Lower leg skin (tissue), 4 donors: Measurements from ENCODE around the gene LAMC2. TPM values are rescaled to one million over a fixed set of nuclear protein-coding genes. Genes with fewer than 3 reads are reported as not detected.

Experiments
- DNase-seq, 2 donors: peaks; one replicate each; pipeline ENCODE4 v3.0.0-alpha.2; 2019; ENCODE audit warnings: low spot score in 2 of 2
- H3K4me3 ChIP-seq: fragments of 200-600 bp; sonication (generic); 2 replicates; pipeline ENCODE4 v1.5.1; 2017; ENCODE audit warnings: mild to moderate bottlenecking, low read depth; ENCODE audit not compliant: poor library complexity, severe bottlenecking
- POLR2A ChIP-seq, 2 donors: fragments of 450-650 bp; IDR thresholded peaks; one replicate each; pipeline ENCODE4 v1.6.1; 2016 to 2017; ENCODE audit warnings: antibody characterized with exemption in 2 of 2, mild to moderate bottlenecking in 1 of 2, moderate library complexity in 1 of 2
- WGBS, 2 donors: methylation state at CpG; one replicate each; pipeline ENCODE4 v1.1.5; 2018; 5-methylcytosine and 5-hydroxymethylcytosine counted together
- intact Hi-C: fragments of 100-400 bp; cut with DNase I; formaldehyde crosslinking; loops from one replicate; pipeline ENCODE4 v1.15.0; 2023; ENCODE audit warnings: low total_unique reads
- total RNA-seq, 4 donors: library from RNA; depleted of rRNA; stranded (reverse); fragments of >200 nt; gene quantifications; one replicate each; pipeline ENCODE4 v1.1.0, GENCODE V29; 2016
- TF ChIP-seq, protein P1 (sequence below), 3 donors: fragments of 450-650 bp; IDR thresholded peaks; one replicate each; pipeline ENCODE4 v1.5.1; 2016; ENCODE audit warnings: antibody characterized with exemption in 3 of 3, mild to moderate bottlenecking in 3 of 3, moderate library complexity in 2 of 3

Gene LAMC2
- total RNA-seq, 4 donors from 2014 or later, result 29.6 to 36.8 (median 33.1) TPM

DNA sequence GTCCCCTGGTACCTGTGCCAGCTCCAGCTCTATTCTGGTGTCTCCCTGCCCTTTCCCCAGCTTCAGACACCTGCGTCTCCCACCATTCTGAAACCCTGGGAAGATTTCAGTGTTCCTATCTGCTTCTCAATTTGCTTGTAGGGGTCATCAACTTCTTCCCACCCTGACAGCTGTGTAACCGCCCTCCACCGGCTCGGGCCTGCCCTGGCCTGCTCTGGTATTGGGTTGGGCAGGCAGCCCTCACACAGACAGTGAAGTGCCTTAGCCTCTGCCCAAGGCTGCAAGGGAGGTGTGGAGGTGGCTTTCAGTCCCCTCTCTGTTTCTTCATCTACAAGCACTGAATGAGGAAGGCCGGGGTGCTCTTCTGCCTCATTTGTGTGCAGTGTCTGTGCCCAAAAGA lies 97.2 kb downstream of the LAMC2 start:
- no peak for DNase-seq
- no peak overlapping the region for H3K4me3 ChIP-seq
- 59 to 66% methylated on average over 5 of the region's 5 CpGs for WGBS, 2 donors
- TF ChIP-seq POLR2A (IDR thresholded peaks at IDR 0.05), result no peak
- TF ChIP-seq, protein P1, sequence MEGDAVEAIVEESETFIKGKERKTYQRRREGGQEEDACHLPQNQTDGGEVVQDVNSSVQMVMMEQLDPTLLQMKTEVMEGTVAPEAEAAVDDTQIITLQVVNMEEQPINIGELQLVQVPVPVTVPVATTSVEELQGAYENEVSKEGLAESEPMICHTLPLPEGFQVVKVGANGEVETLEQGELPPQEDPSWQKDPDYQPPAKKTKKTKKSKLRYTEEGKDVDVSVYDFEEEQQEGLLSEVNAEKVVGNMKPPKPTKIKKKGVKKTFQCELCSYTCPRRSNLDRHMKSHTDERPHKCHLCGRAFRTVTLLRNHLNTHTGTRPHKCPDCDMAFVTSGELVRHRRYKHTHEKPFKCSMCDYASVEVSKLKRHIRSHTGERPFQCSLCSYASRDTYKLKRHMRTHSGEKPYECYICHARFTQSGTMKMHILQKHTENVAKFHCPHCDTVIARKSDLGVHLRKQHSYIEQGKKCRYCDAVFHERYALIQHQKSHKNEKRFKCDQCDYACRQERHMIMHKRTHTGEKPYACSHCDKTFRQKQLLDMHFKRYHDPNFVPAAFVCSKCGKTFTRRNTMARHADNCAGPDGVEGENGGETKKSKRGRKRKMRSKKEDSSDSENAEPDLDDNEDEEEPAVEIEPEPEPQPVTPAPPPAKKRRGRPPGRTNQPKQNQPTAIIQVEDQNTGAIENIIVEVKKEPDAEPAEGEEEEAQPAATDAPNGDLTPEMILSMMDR (IDR thresholded peaks at IDR 0.05), result no peak
- intact Hi-C loops, result loop anchor here (10.0 kb wide), 1 partner anchor 342 kb away; no protein-coding TSS in a partner anchor

- intact Hi-C loops, result loop anchor here (10.0 kb wide), 1 partner anchor 341 kb away; no protein-coding TSS in a partner anchor
- 90 to 91% methylated on average over 5 of the region's 5 CpGs for WGBS, 2 donors
- TF ChIP-seq, protein P1 (IDR thresholded peaks at IDR 0.05), result no peak
- TF ChIP-seq POLR2A (IDR thresholded peaks at IDR 0.05), result no peak
Observed at GRCh38 chr1:183284086-183284485, 98.0 kb downstream of the LAMC2 start.

DNA sequence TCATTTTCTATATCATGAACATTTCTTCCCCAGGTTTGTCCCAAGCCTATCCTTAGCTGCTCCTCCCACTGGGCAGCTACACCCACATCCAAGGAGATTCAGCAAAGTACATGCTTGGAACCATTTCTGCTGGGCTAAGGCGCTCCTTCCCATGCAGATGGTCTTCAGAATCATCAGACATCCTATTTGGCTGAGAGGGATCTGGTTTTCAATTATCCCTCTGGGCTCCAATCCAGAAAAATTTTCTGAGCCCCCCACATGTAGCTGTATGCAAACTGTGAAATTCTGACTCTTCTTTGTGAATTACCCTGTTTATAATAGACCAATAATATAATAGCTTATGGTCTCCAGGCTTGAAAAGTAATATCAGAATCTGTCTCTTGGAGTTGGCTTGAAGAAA lies 99.2 kb downstream of the LAMC2 start:
- no peak overlapping the region for H3K4me3 ChIP-seq
- DNase-seq, result no peak
- intact Hi-C loops, result loop anchor here (10.0 kb wide), 1 partner anchor 340 kb away; no protein-coding TSS in a partner anchor
- WGBS, 2 donors, result 86 to 100% methylated on average over 1 of the region's 1 CpG
- TF ChIP-seq, protein P1 (IDR thresholded peaks at IDR 0.05), result no peak
- no peak for TF ChIP-seq POLR2A (IDR thresholded peaks at IDR 0.05)

More at GRCh38 chr1:183284086-183284485, 98.0 kb downstream of the LAMC2 start:
- no peak overlapping the region for H3K4me3 ChIP-seq
- DNase-seq, result no peak

- intact Hi-C loops, result loop anchor here (10.0 kb wide), 1 partner anchor 339 kb away; no protein-coding TSS in a partner anchor
- DNase-seq, result no peak
- H3K4me3 ChIP-seq, result no peak overlapping the region
- TF ChIP-seq, protein P1 (IDR thresholded peaks at IDR 0.05), result no peak
- TF ChIP-seq POLR2A (IDR thresholded peaks at IDR 0.05), result no peak
- WGBS, 2 donors, result 74 to 87% methylated on average over 4 of the region's 4 CpGs
Observed at GRCh38 chr1:183285746-183286145, 99.7 kb downstream of the LAMC2 start.

DNA sequence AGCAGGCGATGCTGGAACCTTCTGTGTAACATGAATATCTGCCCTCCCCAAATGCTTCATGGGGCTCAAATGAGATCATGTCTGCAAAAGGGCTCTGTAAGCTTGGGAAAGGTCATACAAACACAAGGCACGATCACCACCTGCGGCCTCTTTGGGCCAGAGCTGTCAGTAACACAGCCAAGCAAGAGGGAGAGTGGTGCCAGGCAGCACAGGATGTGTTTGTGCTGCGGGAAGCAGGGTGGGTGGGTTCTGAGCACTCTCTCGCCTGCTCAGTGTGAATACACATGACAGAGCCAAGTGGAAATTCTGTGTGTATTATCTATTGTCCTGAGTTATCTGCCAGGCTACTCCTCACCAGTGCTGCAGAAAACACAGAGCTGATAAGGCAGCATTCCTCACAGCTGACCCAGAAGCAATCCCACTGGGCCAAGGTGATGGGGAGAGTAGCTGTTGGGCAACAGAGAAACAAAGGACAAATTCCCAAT lies 101.2 kb downstream of the LAMC2 start:
- WGBS, 2 donors, result 79 to 87% methylated on average over 5 of the region's 5 CpGs

More for the DNA sequence above, 101.2 kb downstream of the LAMC2 start:
- intact Hi-C loops, result loop anchor here (10.0 kb wide), 1 partner anchor 338 kb away; no protein-coding TSS in a partner anchor
- DNase-seq, result no peak
- TF ChIP-seq POLR2A (IDR thresholded peaks at IDR 0.05), result no peak
- TF ChIP-seq, protein P1 (IDR thresholded peaks at IDR 0.05), result no peak
- H3K4me3 ChIP-seq, result no peak overlapping the region
